Transverse colon (tissue), 4 donors: Measurements from ENCODE around the gene USF1. TPM values are rescaled to one million over a fixed set of nuclear protein-coding genes. Genes with fewer than 3 reads are reported as not detected.
"Not testable (repeated sequence)": the region's sequence is repeated elsewhere in the genome, so short reads cannot be mapped to it uniquely, and the experiment has no call there.

Experiments
- DNase-seq: peaks from one replicate; pipeline ENCODE4 v3.0.0-alpha.2; 2019
- H3K27ac ChIP-seq, 4 donors: fragments of 200-600 bp; sonication (generic); 2 replicates each; pipeline ENCODE4 v1.5.1; 2016 to 2018; ENCODE audit warnings: inconsistent platforms in 4 of 4
- H3K27me3 ChIP-seq: fragments of 200-600 bp; sonication (generic); 2 replicates; pipeline ENCODE4 v1.5.1; 2017; ENCODE audit warnings: inconsistent platforms
- H3K36me3 ChIP-seq, 4 donors: fragments of 200-600 bp; sonication (generic); 2 replicates each; pipeline ENCODE4 v1.5.1; 2017 to 2019; ENCODE audit warnings: inconsistent platforms in 4 of 4
- H3K4me1 ChIP-seq, 4 donors: fragments of 200-600 bp; sonication (generic); 2 replicates each; pipeline ENCODE4 v1.5.1; 2017 to 2020; ENCODE audit warnings: inconsistent platforms in 4 of 4
- H3K4me3 ChIP-seq, 4 donors: fragments of 200-600 bp; sonication (generic); 1 replicate in 1 of 4; 2 replicates in 3 of 4; pipeline versions ENCODE4 v1.5.1 to v1.6.1; 2017 to 2019; ENCODE audit warnings: inconsistent platforms in 4 of 4
- H3K9me3 ChIP-seq, 2 donors: fragments of 200-600 bp; sonication (generic); 2 replicates each; pipeline ENCODE4 v1.5.1; 2017 to 2019; ENCODE audit warnings: inconsistent platforms in 2 of 2
- CTCF ChIP-seq, 5 experiments: fragments of 200-600 bp in 3 of 5; fragments of 450-650 bp in 2 of 5; sonication (generic) in 3 of 5; IDR thresholded peaks; 1 replicate in 2 of 5; 2 replicates in 3 of 5; pipeline ENCODE4 v1.5.1; 2016 to 2017; ENCODE audit warnings: antibody characterized with exemption in 5 of 5, inconsistent platforms in 3 of 5, mild to moderate bottlenecking in 2 of 5, moderate library complexity in 1 of 5
- EP300 ChIP-seq: sonication (generic); formaldehyde crosslinking; IDR thresholded peaks from one replicate; pipeline ENCODE4 v1.6.1; 2017; ENCODE audit warnings: antibody characterized with exemption, low read depth
- POLR2A ChIP-seq: fragments of 450-650 bp; IDR thresholded peaks from one replicate; pipeline ENCODE4 v1.6.1; 2016; ENCODE audit warnings: antibody characterized with exemption, mild to moderate bottlenecking, moderate library complexity
- POLR2AphosphoS5 ChIP-seq, 3 donors: sonication (generic); formaldehyde crosslinking; IDR thresholded peaks; one replicate each; pipeline ENCODE4 v1.6.1; 2016; ENCODE audit warnings: antibody characterized with exemption in 3 of 3
- WGBS, 2 donors: methylation state at CpG; one replicate each; pipeline ENCODE4 v1.1.5; 2018; ENCODE audit warnings: low coverage in 1 of 2; 5-methylcytosine and 5-hydroxymethylcytosine counted together
- in situ Hi-C, 4 donors: fragments of 200-750 bp; cut with MboI; loops; one replicate each; pipeline versions ENCODE4 v1.15.0 to v1.15.1; 2017; ENCODE audit warnings: low sequenced_read_pairs in 3 of 4, low pct_ligation_motif_present in 1 of 4, low pct_unique_long_range_greater_than_20kb in 1 of 4
- intact Hi-C: fragments of 100-400 bp; cut with DNase I; formaldehyde crosslinking; loops from one replicate; pipeline ENCODE4 v1.15.1; 2023; ENCODE audit warnings: low total_unique reads
- total RNA-seq, 4 donors: library from RNA; depleted of rRNA; stranded (reverse); fragments of >200 nt; gene quantifications; one replicate each; pipeline ENCODE4 v1.1.0, GENCODE V29; 2016

USF1 gene
- total RNA-seq, 4 donors from 2014 or later = 34.4 to 78.2 (median 64.9) TPM

- TF ChIP-seq CTCF (IDR thresholded peaks at IDR 0.05) (no peak), POLR2A (no peak), POLR2AphosphoS5 (IDR thresholded peaks at IDR 0.05) (no peak), EP300 (no peak)
- H3K27me3 ChIP-seq = no peaks in the 10 kb centered on the region
- DNase-seq = no peak
- H3K4me1 ChIP-seq = peaks cover 0 to 6% (median 4%) of the 10 kb centered on the region in 4 donors
- no peak overlapping the region for H3K4me3 ChIP-seq
- intact Hi-C loops = no loop called here
- in situ Hi-C loops = no loop called here
- 77 to 100% methylated on average over 1 of the region's 1 CpG for WGBS, 2 donors
- H3K36me3 ChIP-seq = no peaks in the 10 kb centered on the region
- H3K27ac ChIP-seq = no peak overlapping the region
- H3K9me3 ChIP-seq = no peaks in the 10 kb centered on the region
Observed at GRCh38 chr1:161032409-161032808, 13.4 kb downstream of the USF1 start.

- Histone ChIP-seq H3K27ac (no peak overlapping the region), H3K27me3 (no peaks in the 10 kb centered on the region), H3K4me1 (peaks cover 0 to under 1% (median 0%) of the 10 kb centered on the region in 4 donors), H3K4me3 (no peak overlapping the region), H3K36me3 (no peaks in the 10 kb centered on the region), H3K9me3 (no peaks in the 10 kb centered on the region)
- intact Hi-C loops = no loop called here
- WGBS, 2 donors = 60 to 81% methylated on average over 2 of the region's 2 CpGs
- DNase-seq = no peak
- TF ChIP-seq CTCF (IDR thresholded peaks at IDR 0.05) = no peak
- TF ChIP-seq POLR2A = no peak
- no peak for TF ChIP-seq POLR2AphosphoS5 (IDR thresholded peaks at IDR 0.05)
- no peak for TF ChIP-seq EP300
- in situ Hi-C loops = no loop called here
Observed at GRCh38 chr1:161031874-161032273, 13.9 kb downstream of the USF1 start.

GRCh38 chr1:161029466-161029865 is 16.3 kb downstream of the USF1 start:
- 96% methylated on average over 27 of the region's 32 CpGs; no CpG with 5 or more reads in 1 of the 2 donors for WGBS, 2 donors
- in situ Hi-C loops, H3K9me3 ChIP-seq, H3K27ac ChIP-seq, DNase-seq, intact Hi-C loops, H3K36me3 ChIP-seq, H3K4me3 ChIP-seq, H3K4me1 ChIP-seq, H3K27me3 ChIP-seq: not testable (repeated sequence)

GRCh38 chr1:161026954-161027353 is 18.8 kb downstream of the USF1 start:
- H3K4me3 ChIP-seq, H3K9me3 ChIP-seq, H3K27me3 ChIP-seq, H3K27ac ChIP-seq, DNase-seq, H3K4me1 ChIP-seq, in situ Hi-C loops, intact Hi-C loops, H3K36me3 ChIP-seq: not testable (repeated sequence)
- WGBS, 2 donors = 29 to 40% methylated on average over 1 of the region's 1 CpG

GRCh38 chr1:161022432-161022831 is 23.3 kb downstream of the USF1 start:
- peaks cover 0 to 32% (median 24%) of the 10 kb centered on the region in 4 donors for H3K4me1 ChIP-seq
- in situ Hi-C loops, H3K36me3 ChIP-seq, DNase-seq, H3K4me3 ChIP-seq, intact Hi-C loops, H3K9me3 ChIP-seq, H3K27me3 ChIP-seq: not testable (repeated sequence)
- 89 to 90% methylated on average over 8 to 12 of the region's 12 CpGs for WGBS, 2 donors
- H3K27ac ChIP-seq = peak overlapping the region in 2 of 4 donors; percentile 81 to 89

GRCh38 chr1:161021970-161022353 is 23.8 kb downstream of the USF1 start:
- Histone ChIP-seq H3K27ac (peak overlapping the region; percentile 81 to 90 (median 86)), H3K4me1 (peaks cover 0 to 35% (median 24%) of the 10 kb centered on the region in 4 donors), H3K9me3 (no peaks in the 10 kb centered on the region), H3K27me3 (no peaks in the 10 kb centered on the region), H3K4me3 (peak overlapping the region in 2 of 4 donors; percentile 50 to 58), H3K36me3 (no peaks in the 10 kb centered on the region)
- DNase-seq = no peak
- intact Hi-C loops = no loop called here
- TF ChIP-seq CTCF (IDR thresholded peaks at IDR 0.05) (no peak), EP300 (no peak), POLR2AphosphoS5 (IDR thresholded peaks at IDR 0.05) (no peak), POLR2A (no peak)
- in situ Hi-C loops = no loop called here
- 60 to 67% methylated on average over 2 of the region's 2 CpGs for WGBS, 2 donors
